ENCODE data around the gene EPHA1.
"Not testable (repeated sequence)": the region's sequence is repeated elsewhere in the genome, so short reads cannot be mapped to it uniquely, and the experiment has no call there.

The EPHA1 gene

GRCh38 chr7:143402233-143402632, 6.4 kb downstream of the EPHA1 start:
- DNase-seq (ENCODE audit: low spot score), result peak; percentile 6

GRCh38 chr7:143401265-143401664, 7.4 kb downstream of the EPHA1 start:
- peak; percentile 44 for DNase-seq (ENCODE audit: low spot score)

- DNase-seq (ENCODE audit: low spot score), result no peak
Observed at GRCh38 chr7:143399642-143400041, 9.0 kb downstream of the EPHA1 start.

GRCh38 chr7:143399151-143399550, 9.5 kb downstream of the EPHA1 start:
- no peak for DNase-seq (ENCODE audit: low spot score)

- DNase-seq (ENCODE audit: low spot score), result no peak
Observed at GRCh38 chr7:143398616-143399015, 10.0 kb downstream of the EPHA1 start.

- DNase-seq (ENCODE audit: low spot score), result no peak
Observed at GRCh38 chr7:143397710-143398530, 10.7 kb downstream of the EPHA1 start.

GRCh38 chr7:143396625-143397556, 11.8 kb downstream of the EPHA1 start:
- no peak for DNase-seq (ENCODE audit: low spot score)

GRCh38 chr7:143396182-143396581, 12.5 kb downstream of the EPHA1 start:
- DNase-seq (ENCODE audit: low spot score), result no peak

- no peak for DNase-seq (ENCODE audit: low spot score)
Observed at GRCh38 chr7:143395187-143396149, 13.2 kb downstream of the EPHA1 start.

- DNase-seq (ENCODE audit: low spot score), result no peak
Observed at GRCh38 chr7:143394777-143395176, 13.9 kb downstream of the EPHA1 start.

GRCh38 chr7:143394068-143394467, 14.6 kb downstream of the EPHA1 start:
- DNase-seq (ENCODE audit: low spot score), result no peak

- DNase-seq (ENCODE audit: low spot score), result no peak
Observed at GRCh38 chr7:143393267-143394041, 15.2 kb downstream of the EPHA1 start.

GRCh38 chr7:143392875-143393266, 15.8 kb downstream of the EPHA1 start:
- DNase-seq (ENCODE audit: low spot score), result no peak

GRCh38 chr7:143392427-143392826, 16.2 kb downstream of the EPHA1 start:
- not testable (repeated sequence) for DNase-seq (ENCODE audit: low spot score)

GRCh38 chr7:143391462-143392404, 16.9 kb downstream of the EPHA1 start:
- peak; percentile 65 for DNase-seq (ENCODE audit: low spot score)

GRCh38 chr7:143390773-143391317, 17.8 kb downstream of the EPHA1 start:
- no peak for DNase-seq (ENCODE audit: low spot score)

- no peak for DNase-seq (ENCODE audit: low spot score)
Observed at GRCh38 chr7:143390104-143390772, 18.4 kb downstream of the EPHA1 start.

- no peak for DNase-seq (ENCODE audit: low spot score)
Observed at GRCh38 chr7:143389316-143390103, 19.1 kb downstream of the EPHA1 start.

All from left forelimb (tissue), 1 donor.